Measurements from ENCODE around the gene SOWAHD.
"Not testable (repeated sequence)": the region's sequence is repeated elsewhere in the genome, so short reads cannot be mapped to it uniquely, and the experiment has no call there.

Gene SOWAHD

DNA sequence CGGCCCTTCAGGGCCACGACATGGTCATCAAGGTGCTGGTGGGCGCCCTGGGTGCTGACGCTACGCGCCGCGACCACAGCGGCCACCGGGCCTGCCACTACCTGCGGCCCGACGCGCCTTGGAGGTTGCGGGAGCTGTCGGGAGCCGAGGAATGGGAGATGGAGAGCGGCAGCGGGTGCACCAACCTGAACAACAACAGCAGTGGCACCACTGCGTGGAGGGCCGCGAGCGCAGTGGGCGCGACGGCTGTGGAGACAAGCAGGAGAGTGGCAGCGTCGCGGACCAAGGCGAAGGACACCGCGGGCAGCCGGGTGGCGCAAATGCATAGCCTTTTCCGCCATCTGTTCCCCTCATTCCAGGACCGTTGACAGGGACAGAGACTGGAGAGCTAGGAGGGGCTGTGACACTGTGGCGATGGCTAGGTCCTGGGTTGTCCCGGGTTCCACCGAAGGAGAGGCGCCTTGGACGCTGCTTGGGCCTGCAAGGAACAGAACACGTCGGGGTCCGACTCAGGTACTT, 919 bp downstream of the SOWAHD start:
- no peak for DNase-seq

DNA sequence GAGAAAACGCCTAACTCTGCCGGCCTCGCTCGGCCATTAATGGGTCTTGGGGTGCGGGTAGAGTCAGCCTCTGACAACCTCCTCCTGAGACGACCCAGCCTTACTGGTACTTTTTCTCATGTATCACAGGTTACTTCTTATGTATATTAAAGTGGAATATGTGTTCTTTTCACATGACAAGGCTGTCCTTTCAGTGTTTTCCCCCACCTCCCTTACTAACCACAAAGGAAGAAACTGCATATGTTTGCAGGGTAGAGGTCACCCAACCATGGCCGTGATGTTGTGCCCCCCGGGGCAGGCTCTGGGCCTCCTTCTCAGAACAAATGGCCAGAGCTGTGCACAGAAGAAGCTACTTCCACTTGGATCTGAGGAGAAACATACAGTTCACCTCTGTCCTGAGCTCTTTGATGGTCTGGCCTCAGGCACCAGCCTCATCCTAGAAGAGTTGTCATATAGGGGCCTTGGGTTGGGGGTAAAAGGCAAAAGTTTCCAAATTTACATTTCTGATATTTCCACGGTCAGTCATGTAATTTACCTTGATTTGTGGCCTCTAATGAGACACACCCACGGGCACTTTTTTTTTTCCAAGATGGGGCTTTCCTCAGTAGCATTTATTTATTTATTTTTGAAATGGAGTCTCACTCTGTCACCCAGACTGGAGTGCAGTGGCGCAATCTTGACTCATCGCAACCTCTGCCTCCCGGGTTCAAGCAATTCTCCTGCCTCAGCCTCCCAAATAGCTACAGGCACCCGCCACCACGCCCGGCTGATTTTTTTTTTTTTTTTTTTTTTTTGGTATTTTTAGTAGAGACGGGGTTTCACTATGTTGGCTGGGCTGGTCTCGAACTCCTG, 1.9 kb downstream of the SOWAHD start:
- no peak for DNase-seq

DNA sequence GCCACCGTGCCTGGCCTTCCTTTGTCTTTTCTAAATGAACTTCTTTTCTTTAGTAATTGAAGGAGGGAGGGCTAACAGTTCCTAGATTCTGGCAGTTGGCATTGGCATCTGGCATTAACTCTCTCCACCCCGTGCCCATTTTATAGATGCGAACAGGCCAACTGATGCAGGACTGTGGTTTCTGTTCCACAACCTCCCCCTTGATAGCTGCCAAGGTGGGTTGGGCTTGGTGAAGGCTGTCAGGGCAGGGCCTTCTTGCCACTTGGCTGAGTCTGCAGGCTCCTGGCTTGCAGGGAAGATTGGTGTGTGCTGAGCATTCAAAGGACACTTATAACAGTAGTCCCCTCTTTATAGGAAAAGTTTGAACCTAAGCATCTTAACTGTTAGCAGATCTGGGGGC, 4.3 kb downstream of the SOWAHD start:
- DNase-seq, result no peak

DNA sequence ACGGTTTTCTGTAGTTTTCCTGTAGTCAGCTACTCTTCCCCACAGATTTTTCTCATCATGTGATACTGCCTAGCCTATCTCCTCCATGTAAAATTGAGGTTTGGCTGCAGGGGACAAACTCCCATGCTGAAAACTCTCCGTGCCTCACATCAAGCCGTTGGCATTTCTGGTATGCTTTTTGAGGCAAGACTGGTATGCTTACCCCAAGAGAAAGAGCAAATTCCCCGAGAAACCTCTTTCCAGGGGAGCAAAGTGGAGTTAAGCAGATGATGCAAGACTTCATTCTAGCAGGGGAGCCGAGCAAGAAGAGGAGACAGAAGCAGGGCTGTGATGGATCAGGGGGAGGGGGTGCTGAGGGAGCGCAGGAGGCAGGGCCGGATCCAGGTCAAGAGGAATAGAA, 4.8 kb downstream of the SOWAHD start:
- DNase-seq, result no peak

DNA sequence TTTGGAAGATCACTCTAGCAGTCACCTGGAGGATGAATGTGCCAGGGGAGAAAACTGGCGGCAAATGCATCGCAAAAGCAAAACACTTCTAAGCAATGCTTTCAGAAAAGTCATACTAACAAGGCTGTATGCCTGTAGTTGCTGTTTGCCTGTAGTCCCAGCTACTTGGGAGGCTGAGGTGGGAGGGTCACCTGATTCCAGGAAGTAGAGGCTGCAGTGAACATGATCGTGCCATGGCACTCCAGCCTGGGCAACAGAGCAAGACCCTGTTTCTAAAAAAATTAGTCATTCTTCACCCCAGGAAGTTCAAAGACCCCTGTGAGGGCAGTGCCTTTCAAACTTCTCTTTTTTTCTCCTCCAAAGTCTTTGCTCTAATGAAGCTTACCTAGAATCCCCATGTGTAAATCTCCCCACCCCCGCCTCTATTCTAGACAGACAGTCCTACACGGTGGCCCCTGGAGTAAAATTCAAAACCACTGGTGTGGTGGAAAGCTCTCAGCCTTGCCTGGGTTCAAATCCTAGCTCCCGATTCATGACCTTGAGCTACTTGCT, 5.5 kb downstream of the SOWAHD start:
- DNase-seq, result no peak

DNA sequence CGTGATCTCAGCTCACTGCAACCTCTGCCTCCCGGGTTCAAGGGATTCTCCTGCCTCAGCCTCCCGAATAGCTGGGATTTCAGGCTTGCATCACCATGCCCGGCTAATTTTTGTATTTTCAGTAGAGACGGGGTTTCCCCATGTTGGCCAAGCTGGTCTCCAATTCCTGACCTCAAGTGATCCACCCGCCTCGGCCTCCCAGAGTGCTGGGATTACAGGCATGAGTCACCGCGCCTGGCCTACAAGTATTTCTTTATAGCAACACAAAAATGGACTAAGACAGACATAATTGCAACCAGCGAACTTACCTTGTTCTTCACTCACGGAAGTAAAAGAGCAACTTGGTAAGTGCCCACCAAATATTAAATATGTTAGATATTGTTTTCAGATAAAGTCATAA, 10.0 kb downstream of the SOWAHD start:
- not testable (repeated sequence) for DNase-seq

DNA sequence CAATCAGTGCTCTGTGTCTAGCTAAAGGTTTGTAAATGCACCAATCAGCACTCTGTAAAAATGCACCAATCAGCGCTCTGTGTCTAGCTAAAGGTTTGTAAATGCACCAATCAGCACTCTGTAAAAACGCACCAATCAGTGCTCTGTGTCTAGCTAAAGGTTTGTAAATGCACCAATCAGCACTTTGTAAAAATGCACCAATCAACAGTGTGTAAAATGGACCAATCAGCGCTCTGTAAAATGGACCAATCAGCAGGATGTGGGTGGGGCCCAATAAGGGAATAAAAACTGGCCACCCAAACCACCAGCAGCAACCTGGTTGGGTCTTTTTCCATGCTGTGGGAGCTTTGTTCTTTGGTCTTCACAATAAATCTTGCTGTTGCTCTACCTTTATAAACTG, 11.0 kb downstream of the SOWAHD start:
- not testable (repeated sequence) for DNase-seq

DNA sequence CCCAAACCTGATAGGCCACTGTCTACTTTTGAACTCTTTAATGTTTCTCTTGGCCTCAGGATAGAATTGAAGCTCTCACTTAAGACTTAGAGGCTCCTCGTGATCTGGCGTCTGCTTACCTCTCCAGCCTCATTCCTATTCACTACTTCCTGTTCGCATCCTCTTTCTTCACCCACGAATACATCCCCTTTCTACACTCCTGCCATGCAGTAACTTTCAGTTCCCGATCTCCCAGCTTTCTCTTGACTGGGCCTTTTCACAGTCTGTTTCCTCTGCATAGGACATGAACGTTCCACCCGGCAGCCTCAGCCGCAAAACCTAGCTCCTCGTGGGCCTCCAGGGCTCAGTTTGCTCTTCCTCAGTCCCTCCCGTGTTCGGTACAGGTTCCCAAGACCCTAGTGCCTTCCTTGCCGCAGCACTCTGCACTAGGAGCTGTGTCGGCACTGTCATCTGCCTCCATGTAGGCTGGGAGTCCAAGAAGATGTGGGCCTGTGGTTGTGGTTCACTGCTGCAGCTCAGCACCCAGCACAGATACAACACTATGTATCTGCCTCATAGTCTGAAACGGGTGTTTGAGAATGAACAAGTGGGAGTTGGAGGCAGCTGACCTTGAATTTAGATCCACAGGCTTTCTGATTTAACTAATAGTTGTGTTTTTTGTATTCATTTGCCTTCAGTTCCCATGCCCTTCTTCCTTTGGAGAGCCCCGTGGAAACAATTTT, 17.3 kb downstream of the SOWAHD start:
- DNase-seq, result no peak

DNA sequence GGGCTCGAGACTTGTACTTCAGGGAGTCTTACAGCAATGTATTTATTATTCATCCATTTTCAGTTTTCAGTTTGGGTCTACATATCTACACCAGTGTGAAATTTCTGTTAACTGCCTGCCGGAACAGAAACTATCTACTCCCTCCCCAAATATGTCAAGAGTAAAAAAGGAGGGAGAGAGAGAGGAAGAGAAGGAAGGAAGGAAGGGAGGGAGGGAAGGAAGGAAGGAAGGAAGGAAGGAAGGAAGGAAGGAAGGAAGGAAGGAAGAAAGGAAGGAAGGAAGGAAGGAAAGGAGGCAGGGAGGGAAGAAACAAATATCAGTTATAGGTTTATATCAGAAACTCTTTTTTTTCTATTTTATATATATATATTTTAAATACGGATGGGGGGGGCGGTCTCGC, 20.4 kb downstream of the SOWAHD start:
- DNase-seq, result no peak

DNA sequence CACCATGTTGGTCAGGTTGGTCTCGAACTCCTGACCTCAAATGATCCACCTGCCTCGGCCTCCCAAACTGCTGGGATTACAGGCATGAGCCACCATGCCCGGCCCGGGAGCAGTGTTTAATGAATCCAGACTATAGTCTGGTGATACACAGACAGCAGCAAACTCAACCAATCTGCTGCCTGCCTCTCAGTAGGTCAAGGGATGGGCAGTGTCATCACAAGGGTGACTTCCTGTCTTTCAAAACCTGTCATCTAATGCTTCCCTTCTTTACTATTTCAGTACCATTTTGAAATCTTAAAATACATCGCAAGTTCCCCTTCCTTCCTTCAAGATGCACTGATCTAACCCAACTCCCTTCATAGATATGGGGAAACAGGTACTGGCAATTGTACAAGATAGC, 24.6 kb downstream of the SOWAHD start:
- no peak for DNase-seq

DNA sequence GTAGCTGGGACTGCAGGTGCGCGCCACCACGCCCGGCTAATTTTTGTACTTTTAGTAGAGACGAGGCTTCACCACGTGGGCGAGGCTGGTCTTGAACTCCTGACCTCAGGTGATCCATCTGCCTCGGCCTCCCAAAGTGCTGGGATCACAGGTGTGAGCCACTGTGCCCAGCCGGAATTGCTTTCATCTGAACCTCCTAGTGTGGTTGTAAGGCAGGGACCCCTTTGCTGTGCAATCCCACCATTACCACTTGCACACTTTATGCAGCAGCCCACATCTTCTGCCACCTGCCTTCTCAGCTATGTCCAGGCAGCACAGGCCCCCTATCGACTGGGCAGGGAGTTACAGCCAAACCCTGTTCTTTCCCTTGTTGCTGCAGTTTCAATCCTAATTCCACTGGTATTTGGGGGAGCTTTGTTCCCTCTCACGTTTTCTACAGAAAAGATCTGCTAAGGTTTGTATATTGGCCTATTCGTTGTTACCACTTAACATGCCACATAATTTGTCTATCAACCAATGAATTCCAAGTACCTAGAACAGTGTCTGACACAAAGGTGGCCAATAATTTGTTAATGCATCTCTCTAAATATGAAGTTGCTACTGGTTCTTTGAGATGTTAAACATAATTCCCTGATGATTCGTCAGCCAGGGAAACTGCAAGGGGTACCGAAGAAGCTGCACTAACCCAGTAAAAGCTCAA, 26.5 kb downstream of the SOWAHD start:
- peak; percentile 28 for DNase-seq

DNA sequence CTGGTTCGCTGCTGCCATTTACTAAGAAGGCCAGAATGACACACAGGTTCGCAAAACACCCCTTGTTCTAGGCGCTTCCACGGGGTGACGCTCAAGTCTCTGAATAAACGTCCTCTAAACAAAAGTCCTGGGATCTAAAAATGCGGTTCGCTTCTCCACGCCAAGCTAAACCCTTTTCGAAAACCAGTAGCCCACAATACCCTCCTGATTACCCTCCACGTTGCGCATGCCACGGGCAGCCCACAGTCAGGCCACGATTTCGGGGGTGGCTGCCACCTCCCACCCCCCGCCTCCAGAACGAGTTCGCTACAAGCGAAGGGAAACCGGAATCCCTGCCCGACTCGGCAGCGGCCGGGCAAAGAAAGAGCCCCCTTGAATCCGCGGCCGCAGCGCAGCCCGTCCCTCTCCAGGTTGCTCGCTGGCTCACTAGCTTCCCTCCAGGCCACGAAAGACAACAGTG, 32.6 kb downstream of the SOWAHD start:
- peak; percentile 58 for DNase-seq

DNA sequence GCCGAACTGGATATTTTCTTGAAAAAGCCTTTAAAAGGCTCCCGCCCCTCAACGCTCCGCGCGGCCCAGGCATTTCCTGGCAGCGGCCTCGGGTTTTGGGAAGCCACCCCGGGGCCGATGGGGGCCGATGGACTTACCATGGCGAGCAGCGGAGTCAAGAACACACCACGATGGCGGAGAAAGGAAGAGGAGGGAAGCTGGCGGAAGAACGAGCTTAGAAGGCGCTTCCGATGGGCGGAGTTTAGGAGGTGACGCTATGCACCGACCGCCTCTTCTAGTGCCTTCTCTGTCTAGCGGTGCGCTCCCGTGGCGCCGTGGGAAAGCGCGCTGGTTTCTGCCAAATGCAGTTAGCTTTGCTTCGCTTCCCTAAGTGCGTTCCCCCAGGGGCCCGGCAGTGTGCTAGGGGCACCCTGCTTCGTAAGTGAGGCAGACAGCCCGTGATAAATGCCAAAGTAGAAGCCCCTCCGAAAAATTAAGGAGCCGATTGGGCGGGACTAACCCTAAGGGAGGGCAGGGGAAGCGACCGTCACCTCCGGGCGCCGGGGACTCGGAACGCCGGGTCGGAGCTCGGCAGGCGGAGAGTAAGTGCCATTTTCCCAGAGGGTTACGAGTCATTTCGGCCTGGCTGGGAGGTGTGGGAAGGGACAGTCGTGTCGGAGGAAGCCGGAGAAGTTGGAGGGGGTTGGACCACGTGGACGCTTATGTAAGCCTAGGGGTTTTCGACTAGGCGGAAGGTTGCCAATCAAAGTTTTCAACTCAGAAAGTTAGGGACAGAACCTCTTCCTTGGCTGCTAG, 33.2 kb downstream of the SOWAHD start, which contains the start of gene RPL39:
TSS of gene RPL39 (minus strand) at position 194 of the 795 bp plus-strand sequence. CDS start at position 140, 54 bp downstream.
- DNase-seq, result peak; percentile 95

DNA sequence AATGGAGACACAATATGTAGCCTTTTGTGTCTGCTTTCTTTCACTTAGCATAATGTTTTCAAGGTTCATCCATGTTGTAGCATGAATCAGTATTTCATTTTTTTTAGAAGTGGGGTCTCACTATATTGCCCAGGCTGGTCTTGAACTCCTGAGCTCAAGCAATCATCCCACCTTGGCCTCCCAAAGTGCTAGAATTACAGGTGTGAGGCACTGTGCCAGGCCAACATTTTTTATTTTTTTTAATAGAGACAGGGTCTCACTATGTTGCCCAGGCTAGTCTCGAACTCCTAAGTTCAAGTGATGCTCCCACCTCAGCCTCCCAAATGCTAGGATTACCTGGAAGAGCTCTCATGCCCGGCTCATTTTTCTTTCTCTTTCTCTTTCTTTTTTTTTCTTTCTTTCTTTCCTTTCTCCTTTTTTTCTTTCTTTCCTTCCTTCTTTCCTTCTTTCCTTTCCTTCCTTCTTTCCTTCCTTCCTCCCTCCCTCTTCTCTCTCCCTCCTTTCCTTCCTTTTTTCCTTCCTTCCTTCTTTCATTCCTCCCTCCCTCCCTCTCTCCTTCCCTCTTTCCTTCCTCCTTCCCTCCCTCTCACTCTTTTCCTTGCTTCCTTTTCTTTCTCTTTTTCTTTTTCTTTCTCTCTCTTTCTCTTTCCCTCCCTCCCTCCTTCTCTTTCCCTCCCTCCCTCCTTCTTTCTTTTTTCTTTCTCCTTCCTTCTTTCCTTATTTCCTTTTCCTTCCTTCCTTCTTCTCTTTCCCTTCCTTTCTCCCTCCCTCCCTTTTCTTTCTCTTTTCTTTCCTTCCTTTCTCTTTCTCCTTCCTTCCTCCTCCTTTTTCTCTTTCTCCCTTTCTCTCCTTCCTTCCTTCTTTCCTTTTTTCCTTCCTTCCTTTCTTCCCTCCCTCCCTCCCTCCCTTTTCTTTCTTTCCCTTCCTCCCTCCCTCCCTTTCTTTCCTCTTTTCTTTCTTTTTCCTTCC, 43.1 kb downstream of the SOWAHD start:
- DNase-seq, result no peak

DNA sequence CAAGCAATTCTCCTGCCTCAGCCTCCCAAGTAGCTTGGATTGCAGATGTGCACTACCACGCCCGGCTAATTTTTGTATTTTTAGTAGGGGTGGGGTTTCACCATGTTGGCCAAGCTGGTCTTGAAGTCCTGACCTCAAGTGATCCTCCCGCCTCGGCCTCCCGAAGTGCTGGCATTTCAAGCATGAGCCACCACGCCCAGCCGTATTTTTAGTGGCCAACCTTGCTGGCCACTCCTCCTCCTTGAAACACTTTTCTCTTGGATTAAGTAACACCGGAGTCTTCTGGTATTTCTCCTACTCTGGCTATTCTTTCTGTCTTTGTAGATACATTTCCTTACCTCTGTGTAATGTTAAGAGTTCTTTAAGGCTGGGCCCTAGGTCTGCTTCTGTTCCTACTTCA, 44.2 kb downstream of the SOWAHD start:
- DNase-seq, result no peak

DNA sequence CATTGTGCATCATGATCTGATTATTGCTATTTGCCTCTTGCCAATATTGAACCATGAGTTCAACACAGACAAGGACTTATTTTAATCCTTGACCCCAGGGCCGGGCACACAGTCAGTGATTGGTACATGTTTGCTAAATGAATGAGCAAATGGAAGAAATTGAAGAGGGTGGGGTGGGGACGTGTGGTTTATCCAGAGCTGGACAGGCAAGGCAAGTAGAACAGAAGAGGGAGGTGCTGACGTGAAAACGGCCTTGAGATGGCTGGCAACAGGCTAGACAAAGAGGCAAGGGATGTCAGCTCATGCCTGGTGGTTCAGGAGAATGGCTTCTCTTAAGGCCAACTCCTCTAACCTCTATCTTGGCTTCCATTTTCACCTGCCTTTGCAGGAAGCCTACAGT, 50.1 kb downstream of the SOWAHD start:
- DNase-seq, result not testable (repeated sequence)

DNA sequence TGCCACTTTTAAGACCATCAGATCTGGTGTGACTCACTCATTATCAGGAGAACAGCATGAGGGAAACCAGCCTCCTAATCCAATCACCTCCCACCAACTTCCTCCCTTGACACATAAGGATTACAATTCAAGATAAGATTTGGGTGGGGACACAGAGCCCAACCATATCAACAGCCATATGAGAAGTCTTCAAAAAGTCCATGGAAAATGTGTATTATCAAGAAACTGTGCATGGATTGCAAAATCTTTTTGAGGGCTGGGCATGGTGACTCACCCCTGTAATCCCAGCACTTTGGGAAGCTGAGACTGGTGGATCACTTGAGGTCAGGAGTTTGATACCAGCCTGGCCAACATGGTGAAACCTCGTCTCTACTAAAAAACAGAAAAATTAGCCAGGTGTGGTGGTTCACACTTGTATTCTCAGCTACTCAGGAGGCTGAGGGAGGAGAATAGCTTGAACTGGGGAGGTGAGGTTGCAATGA, 50.8 kb downstream of the SOWAHD start:
- DNase-seq, result no peak

Measured in NCI-H69 (cell line).